GM21423 (cell line): ENCODE data around the gene ZBTB6.
"Not testable (repeated sequence)": the region's sequence is repeated elsewhere in the genome, so short reads cannot be mapped to it uniquely, and the experiment has no call there.

Experiments
- ATAC-seq: cut with Tn5 transposase; IDR thresholded peaks from one replicate; pipeline ENCODE4 v1.9.1; 2021; ENCODE audit warnings: mild to moderate bottlenecking, moderate library complexity; ENCODE audit not compliant: unreplicated experiment

The ZBTB6 gene

GRCh38 chr9:122929796-122930354 lies 16.8 kb upstream of the ZBTB6 start:
- no peak for ATAC-seq

GRCh38 chr9:122923947-122924346 lies 10.8 kb upstream of the ZBTB6 start:
- ATAC-seq = no peak

GRCh38 chr9:122922713-122923112 lies 9.6 kb upstream of the ZBTB6 start:
- no peak for ATAC-seq

GRCh38 chr9:122918310-122918709 lies 5.2 kb upstream of the ZBTB6 start:
- no peak for ATAC-seq

GRCh38 chr9:122912671-122912963 lies 506 bp downstream of the ZBTB6 start:
- no peak for ATAC-seq

GRCh38 chr9:122906122-122906521 lies 7.0 kb downstream of the ZBTB6 start:
- not testable (repeated sequence) for ATAC-seq

- peak; percentile 87 for ATAC-seq
These were observed 8.1 kb downstream of the ZBTB6 start, which contains the start of gene RC3H2 for GRCh38 chr9:122904823-122905710. Gene RC3H2 (minus strand): TSS chr9:122905359. CDS start chr9:122897509, 7,850 bp downstream.

- peak; percentile 4 for ATAC-seq
These were observed 8.7 kb downstream of the ZBTB6 start for GRCh38 chr9:122904466-122904822.

GRCh38 chr9:122900791-122901190 lies 12.3 kb downstream of the ZBTB6 start:
- ATAC-seq = no peak

- ATAC-seq = no peak
These were observed 15.2 kb downstream of the ZBTB6 start for GRCh38 chr9:122897969-122898368.

GRCh38 chr9:122888480-122888879 lies 24.6 kb downstream of the ZBTB6 start:
- no peak for ATAC-seq

- no peak for ATAC-seq
These were observed 30.0 kb downstream of the ZBTB6 start for GRCh38 chr9:122883125-122883524.

GRCh38 chr9:122879443-122879842 lies 33.7 kb downstream of the ZBTB6 start:
- ATAC-seq = no peak

GRCh38 chr9:122875523-122875922 lies 37.6 kb downstream of the ZBTB6 start:
- ATAC-seq = no peak

- ATAC-seq = not testable (repeated sequence)
These were observed 45.8 kb downstream of the ZBTB6 start for GRCh38 chr9:122867276-122867675.

- ATAC-seq = no peak
These were observed 47.0 kb downstream of the ZBTB6 start for GRCh38 chr9:122866079-122866478.

- ATAC-seq = no peak
These were observed 47.8 kb downstream of the ZBTB6 start for GRCh38 chr9:122865300-122865699.

GRCh38 chr9:122863407-122863806 lies 49.7 kb downstream of the ZBTB6 start:
- ATAC-seq = no peak

GRCh38 chr9:122860319-122861142 lies 52.6 kb downstream of the ZBTB6 start:
- no peak for ATAC-seq
